Glomerular visceral epithelial cell (primary cell): ENCODE data around the gene TFPI.
A peak's percentile ranks its signal among the peaks of the same experiment; 100 is the strongest.

Experiments
- DNase-seq: peaks from one replicate; pipeline ENCODE4 v3.0.0-alpha.2; 2016; ENCODE audit errors: extremely low spot score

Gene TFPI

GRCh38 chr2:187466129-187466792, 88.0 kb downstream of the TFPI start:
- DNase-seq: no peak

- DNase-seq: no peak
Observed at GRCh38 chr2:187462839-187463238, 91.4 kb downstream of the TFPI start.

GRCh38 chr2:187461294-187462261, 92.7 kb downstream of the TFPI start:
- no peak for DNase-seq

- no peak for DNase-seq
Observed at GRCh38 chr2:187459256-187459655, 95.0 kb downstream of the TFPI start.

GRCh38 chr2:187453078-187453641, 101.1 kb downstream of the TFPI start:
- DNase-seq: peak; percentile 36

GRCh38 chr2:187451510-187451909, 102.7 kb downstream of the TFPI start:
- no peak for DNase-seq

GRCh38 chr2:187447336-187447735, 106.9 kb downstream of the TFPI start:
- no peak for DNase-seq

- DNase-seq: no peak
Observed at GRCh38 chr2:187446711-187447110, 107.5 kb downstream of the TFPI start.

- DNase-seq: no peak
Observed at GRCh38 chr2:187445051-187445450, 109.2 kb downstream of the TFPI start.

- no peak for DNase-seq
Observed at GRCh38 chr2:187442778-187443177, 111.5 kb downstream of the TFPI start.

GRCh38 chr2:187442378-187442777, 111.9 kb downstream of the TFPI start:
- DNase-seq: no peak

GRCh38 chr2:187440101-187440675, 114.0 kb downstream of the TFPI start:
- DNase-seq: no peak

GRCh38 chr2:187438455-187438854, 115.8 kb downstream of the TFPI start:
- DNase-seq: no peak

- no peak for DNase-seq
Observed at GRCh38 chr2:187435756-187436155, 118.5 kb downstream of the TFPI start.

- no peak for DNase-seq
Observed at GRCh38 chr2:187435078-187435477, 119.2 kb downstream of the TFPI start.

- DNase-seq: no peak
Observed at GRCh38 chr2:187434342-187434785, 119.9 kb downstream of the TFPI start.

- DNase-seq: no peak
Observed at GRCh38 chr2:187431911-187432310, 122.3 kb downstream of the TFPI start.

GRCh38 chr2:187429989-187430388, 124.2 kb downstream of the TFPI start:
- DNase-seq: peak; percentile 33

GRCh38 chr2:187424146-187424545, 130.1 kb downstream of the TFPI start:
- no peak for DNase-seq

GRCh38 chr2:187422282-187422681, 132.0 kb downstream of the TFPI start:
- DNase-seq: no peak

GRCh38 chr2:187421519-187421918, 132.7 kb downstream of the TFPI start:
- no peak for DNase-seq

- DNase-seq: no peak
Observed at GRCh38 chr2:187419808-187420207, 134.4 kb downstream of the TFPI start.
